ENCODE measurements around the gene UPF2.

DNA sequence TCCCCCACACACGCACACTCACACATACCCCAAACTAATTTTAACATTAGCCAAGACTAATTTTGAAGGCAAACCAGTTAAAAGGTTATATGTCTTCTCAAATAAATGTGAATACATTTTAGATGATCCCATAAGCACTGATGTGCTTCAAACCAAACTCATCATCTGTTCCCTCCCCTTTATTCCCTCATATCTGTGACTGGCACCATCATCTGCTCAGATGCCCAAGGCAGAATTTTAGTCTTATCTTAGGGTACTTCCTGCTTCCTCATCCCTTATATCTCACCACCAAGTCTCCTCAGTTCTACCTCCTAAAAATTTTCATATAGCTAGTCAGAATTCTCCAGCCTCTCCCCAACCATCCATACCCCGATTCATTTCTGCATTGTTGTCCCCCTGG is 80.4 kb downstream of the UPF2 start:
- TF ChIP-seq, protein P1, sequence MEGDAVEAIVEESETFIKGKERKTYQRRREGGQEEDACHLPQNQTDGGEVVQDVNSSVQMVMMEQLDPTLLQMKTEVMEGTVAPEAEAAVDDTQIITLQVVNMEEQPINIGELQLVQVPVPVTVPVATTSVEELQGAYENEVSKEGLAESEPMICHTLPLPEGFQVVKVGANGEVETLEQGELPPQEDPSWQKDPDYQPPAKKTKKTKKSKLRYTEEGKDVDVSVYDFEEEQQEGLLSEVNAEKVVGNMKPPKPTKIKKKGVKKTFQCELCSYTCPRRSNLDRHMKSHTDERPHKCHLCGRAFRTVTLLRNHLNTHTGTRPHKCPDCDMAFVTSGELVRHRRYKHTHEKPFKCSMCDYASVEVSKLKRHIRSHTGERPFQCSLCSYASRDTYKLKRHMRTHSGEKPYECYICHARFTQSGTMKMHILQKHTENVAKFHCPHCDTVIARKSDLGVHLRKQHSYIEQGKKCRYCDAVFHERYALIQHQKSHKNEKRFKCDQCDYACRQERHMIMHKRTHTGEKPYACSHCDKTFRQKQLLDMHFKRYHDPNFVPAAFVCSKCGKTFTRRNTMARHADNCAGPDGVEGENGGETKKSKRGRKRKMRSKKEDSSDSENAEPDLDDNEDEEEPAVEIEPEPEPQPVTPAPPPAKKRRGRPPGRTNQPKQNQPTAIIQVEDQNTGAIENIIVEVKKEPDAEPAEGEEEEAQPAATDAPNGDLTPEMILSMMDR (CRISPR knock-in tag; IDR thresholded peaks at IDR 0.05), result no peak
- TF ChIP-seq ZNF24 (IDR thresholded peaks at IDR 0.05), result no peak
- TF ChIP-seq ZNF232 (CRISPR knock-in tag; IDR thresholded peaks at IDR 0.05; ENCODE audit: borderline replicate concordance), result no peak
- TF ChIP-seq TFAP4 (IDR thresholded peaks at IDR 0.05; ENCODE audit: borderline replicate concordance, low read depth), result no peak
- no peak for TF ChIP-seq KDM1A (CRISPR knock-in tag; IDR thresholded peaks at IDR 0.05)
- TF ChIP-seq, protein P2, sequence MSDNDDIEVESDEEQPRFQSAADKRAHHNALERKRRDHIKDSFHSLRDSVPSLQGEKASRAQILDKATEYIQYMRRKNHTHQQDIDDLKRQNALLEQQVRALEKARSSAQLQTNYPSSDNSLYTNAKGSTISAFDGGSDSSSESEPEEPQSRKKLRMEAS (IDR thresholded peaks at IDR 0.05), result no peak
- TF ChIP-seq KLF11 (CRISPR knock-in tag; IDR thresholded peaks at IDR 0.05), result no peak
- no peak for TF ChIP-seq POLR2A (IDR thresholded peaks at IDR 0.05; ENCODE audit: insufficient read depth in 1 of 2, low read depth in 2 of 2, low read length in 2 of 2)
- TF ChIP-seq ZNF644 (CRISPR knock-in tag; IDR thresholded peaks at IDR 0.05; ENCODE audit: low read depth), result no peak
- TF ChIP-seq, protein P3, sequence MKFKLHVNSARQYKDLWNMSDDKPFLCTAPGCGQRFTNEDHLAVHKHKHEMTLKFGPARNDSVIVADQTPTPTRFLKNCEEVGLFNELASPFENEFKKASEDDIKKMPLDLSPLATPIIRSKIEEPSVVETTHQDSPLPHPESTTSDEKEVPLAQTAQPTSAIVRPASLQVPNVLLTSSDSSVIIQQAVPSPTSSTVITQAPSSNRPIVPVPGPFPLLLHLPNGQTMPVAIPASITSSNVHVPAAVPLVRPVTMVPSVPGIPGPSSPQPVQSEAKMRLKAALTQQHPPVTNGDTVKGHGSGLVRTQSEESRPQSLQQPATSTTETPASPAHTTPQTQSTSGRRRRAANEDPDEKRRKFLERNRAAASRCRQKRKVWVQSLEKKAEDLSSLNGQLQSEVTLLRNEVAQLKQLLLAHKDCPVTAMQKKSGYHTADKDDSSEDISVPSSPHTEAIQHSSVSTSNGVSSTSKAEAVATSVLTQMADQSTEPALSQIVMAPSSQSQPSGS (CRISPR knock-in tag; IDR thresholded peaks at IDR 0.05), result no peak
- TF ChIP-seq NR2C2 (CRISPR knock-in tag; IDR thresholded peaks at IDR 0.05; ENCODE audit: borderline replicate concordance), result no peak
- TF ChIP-seq EZH2 (conservative IDR thresholded peaks at IDR 0.05; ENCODE audit: low read depth, low read length), result no peak
- no peak for TF ChIP-seq SP4 (CRISPR knock-in tag; IDR thresholded peaks at IDR 0.05)
